Cerebellar cortex (tissue), 1 donor: ENCODE results near the gene ARL8A.
"Not testable (repeated sequence)": the region's sequence is repeated elsewhere in the genome, so short reads cannot be mapped to it uniquely, and the experiment has no call there.

Source experiments
- DNase-seq: peaks from one replicate; pipeline ENCODE4 v3.0.0-alpha.2; 2015; ENCODE audit warnings: low spot score

Gene ARL8A

GRCh38 chr1:202173993-202174392 lies 29.5 kb upstream of the ARL8A start:
- no peak for DNase-seq

- DNase-seq, result no peak
These were observed 27.4 kb upstream of the ARL8A start for GRCh38 chr1:202172015-202172355.

GRCh38 chr1:202171292-202172014 lies 26.9 kb upstream of the ARL8A start:
- DNase-seq, result no peak

- DNase-seq, result no peak
These were observed 26.2 kb upstream of the ARL8A start for GRCh38 chr1:202170726-202171125.

DNA sequence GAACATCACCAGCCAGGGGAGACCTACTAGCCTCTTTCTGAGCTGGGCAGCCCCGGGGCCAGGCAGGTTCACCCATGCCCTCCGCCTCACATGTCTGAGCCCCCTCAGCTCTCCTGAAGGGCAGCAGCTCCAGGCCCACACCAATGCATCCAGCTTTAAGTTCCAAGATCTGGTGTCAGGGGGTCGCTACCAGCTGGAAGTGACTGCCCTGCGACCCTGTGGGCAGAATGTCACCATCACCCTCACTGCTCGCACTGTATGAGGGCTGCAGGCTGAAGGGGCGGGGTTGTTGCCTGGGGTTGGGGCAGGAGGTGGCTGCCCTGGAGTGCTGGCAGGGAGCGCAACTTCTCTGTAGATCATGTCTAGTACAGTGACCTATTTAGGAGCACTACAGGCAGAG lies 24.3 kb upstream of the ARL8A start:
- no peak for DNase-seq

GRCh38 chr1:202167708-202168415 lies 23.3 kb upstream of the ARL8A start:
- DNase-seq, result no peak

DNA sequence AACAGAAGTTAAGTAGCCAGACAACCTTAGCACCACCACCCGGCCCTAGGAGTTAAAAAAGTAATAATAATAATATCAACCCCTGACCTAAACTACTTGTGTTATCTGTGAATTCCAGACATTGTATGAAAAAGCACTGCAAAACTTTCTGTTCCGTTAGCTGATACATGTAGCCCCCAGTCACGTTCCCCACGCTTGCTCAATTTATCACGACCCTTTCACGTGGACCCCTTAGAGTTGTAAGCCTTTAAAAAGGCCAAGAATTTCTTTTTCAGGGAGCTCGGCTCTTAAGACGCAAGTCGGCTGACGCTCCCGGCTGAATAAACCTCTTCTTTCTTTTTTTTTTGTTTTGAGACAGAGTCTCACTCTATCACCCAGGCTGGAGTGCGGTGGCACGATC lies 22.5 kb upstream of the ARL8A start:
- not testable (repeated sequence) for DNase-seq

- DNase-seq, result no peak
These were observed 21.7 kb upstream of the ARL8A start for GRCh38 chr1:202165942-202166843.

DNA sequence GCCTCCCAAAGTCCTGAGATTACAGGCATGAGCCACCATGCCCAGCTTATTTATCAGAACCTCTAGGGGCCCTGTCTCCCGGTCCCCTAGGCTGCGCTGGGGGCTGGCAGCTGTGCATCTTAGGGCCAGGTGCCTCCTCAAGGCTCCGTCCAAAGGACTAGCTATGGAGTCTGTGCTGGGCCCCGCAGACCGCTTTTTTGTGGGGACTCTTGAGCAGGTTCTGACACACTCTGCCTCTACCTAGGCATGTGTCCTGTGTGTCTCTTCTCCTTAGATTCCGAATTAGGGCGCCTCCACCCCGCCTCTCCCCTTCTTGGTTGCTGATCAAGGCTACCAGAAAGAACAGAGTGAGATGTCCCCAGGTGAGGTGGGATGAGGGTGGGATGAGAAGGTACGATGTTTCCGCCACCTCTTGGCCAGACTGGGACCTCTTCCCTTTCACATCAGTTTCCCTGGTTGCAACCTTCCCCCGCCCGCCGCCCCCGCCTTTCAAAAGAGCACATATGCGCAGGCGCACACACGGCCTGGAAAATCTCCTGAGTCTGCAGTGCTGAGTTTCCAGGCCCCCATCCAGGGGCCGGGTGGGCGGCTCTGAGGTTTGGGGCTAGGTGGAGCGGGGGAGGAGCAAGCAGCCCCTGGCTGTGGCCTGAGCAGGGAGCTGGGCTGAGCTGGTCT lies 20.9 kb upstream of the ARL8A start:
- DNase-seq, result no peak

DNA sequence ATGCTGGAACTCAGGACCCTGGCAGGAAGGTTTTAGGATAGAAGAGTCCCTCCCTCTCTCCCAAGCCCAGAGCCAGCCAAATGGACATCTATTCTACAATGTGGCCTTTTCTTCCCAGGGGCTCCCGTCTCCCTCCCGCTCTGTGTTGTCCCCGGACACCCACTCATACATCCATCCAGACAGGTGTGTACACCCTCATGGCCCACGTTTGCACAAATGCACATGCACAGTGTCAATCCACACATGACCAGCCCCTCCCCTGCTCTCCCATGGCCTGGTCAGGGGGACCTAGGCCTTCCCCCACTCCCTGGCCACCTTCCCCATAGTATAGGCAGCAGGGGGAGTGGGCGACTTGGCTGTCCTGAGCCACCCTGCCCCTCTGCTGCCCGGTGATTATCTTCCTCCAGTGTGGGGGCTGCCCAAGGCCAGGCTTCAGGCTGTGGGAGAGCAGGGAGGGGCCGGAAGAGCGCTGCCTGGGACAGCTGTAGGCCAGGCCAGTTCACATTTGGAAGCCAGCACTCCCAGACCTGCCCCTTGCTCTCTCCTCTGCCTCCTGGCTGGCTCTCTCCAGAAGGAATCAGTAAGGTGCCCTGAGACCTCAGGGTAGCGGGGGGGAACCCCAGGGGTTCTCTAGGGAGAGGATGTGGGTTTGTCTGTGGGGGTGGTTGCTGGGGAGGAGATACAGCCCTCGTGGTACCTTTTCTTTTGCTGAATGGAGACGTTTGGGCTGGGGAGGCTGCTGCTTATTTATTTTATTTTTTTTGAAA lies 19.9 kb upstream of the ARL8A start:
- DNase-seq, result no peak

- DNase-seq, result no peak
These were observed 19.0 kb upstream of the ARL8A start for GRCh38 chr1:202163281-202164270.

GRCh38 chr1:202162418-202163280 lies 18.1 kb upstream of the ARL8A start:
- DNase-seq, result no peak

- DNase-seq, result no peak
These were observed 17.5 kb upstream of the ARL8A start for GRCh38 chr1:202162047-202162417.

DNA sequence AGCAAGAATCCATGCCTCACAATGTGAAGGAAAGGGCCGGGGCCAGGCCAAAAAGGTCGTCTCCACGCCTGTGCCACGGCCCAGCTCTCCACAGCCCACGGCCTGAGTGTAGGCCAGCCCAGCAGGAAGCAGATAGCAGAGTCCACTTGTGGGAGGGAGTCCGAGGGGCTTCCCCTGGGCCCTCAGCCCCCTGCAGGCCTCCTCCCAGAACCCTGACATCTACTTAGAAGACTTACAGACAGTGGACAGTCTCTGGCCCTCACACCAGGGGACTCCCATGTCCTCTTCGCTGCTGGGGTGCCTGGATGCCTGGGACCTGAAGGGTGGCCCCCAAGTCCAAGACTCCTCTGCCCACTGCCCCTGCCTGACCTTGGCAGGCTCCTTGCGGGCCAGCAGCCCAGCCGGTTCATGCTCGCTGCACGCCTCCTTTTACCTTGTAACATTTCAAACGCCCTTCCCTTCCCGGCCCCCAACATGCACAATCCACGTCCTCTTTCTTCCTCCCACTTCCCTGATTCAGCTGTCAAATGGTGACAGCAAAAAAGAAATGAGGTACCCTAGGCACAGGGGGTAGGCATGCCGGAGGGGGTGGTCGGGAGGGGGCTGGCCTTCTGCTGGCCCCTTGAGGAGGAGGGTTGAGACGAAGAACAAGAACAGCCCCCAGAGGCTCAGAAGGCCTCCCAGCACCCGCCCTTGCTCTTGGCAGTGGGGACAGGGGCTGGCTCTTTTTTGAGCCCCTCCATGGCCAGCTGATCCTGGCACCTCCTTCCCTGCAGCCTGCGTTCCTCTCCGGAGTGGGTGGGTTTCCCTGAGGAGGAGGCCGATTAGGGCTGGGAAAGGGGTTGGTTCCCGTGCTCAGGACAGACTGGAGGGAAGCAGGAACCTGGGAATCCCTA lies 16.9 kb upstream of the ARL8A start:
- no peak for DNase-seq

DNA sequence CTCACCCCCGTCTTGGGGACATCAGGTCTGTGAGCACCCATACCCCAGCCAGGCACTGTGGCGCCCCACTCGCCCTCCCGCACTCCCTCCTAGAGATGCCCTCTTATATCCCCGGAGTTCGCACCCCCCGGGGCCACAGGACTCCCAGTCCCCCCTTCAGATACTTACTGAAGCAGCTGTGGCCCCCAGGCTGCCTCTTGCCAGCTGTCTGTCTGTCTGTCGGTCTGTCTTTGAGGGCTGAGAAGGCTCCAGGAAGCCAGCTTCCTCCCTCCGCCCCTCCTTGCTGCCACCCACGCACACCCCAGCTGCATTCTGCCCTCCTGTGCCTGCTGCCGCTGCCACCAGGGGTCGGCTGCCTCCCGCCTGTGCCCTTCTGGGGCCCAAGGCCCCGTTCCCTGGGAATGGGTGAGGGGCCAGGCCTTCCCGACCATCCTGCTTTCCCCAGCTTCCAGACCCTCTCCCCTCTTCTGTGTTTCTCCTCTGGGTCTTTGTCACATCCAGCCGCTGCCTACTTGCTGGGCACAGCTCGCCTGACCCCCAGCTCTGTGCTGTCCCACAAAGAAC lies 15.9 kb upstream of the ARL8A start, which contains the start of gene PTPN7:
PTPN7 (minus strand) TSS at position 226 of the 564 bp plus-strand sequence. CDS start 1,200 bp downstream, outside the sequence.
- DNase-seq, result no peak

GRCh38 chr1:202159534-202160371 lies 15.2 kb upstream of the ARL8A start:
- DNase-seq, result no peak
